ENCODE measurements around the gene OXT. TPM values are rescaled to one million over a fixed set of nuclear protein-coding genes. Genes with fewer than 3 reads are reported as not detected.

The OXT gene
- total and polyA plus RNA-seq, 2 of the 13 experiments (the other 11 are each of a cell fraction or from before 2014, with no cell fraction given) = not detected

DNA sequence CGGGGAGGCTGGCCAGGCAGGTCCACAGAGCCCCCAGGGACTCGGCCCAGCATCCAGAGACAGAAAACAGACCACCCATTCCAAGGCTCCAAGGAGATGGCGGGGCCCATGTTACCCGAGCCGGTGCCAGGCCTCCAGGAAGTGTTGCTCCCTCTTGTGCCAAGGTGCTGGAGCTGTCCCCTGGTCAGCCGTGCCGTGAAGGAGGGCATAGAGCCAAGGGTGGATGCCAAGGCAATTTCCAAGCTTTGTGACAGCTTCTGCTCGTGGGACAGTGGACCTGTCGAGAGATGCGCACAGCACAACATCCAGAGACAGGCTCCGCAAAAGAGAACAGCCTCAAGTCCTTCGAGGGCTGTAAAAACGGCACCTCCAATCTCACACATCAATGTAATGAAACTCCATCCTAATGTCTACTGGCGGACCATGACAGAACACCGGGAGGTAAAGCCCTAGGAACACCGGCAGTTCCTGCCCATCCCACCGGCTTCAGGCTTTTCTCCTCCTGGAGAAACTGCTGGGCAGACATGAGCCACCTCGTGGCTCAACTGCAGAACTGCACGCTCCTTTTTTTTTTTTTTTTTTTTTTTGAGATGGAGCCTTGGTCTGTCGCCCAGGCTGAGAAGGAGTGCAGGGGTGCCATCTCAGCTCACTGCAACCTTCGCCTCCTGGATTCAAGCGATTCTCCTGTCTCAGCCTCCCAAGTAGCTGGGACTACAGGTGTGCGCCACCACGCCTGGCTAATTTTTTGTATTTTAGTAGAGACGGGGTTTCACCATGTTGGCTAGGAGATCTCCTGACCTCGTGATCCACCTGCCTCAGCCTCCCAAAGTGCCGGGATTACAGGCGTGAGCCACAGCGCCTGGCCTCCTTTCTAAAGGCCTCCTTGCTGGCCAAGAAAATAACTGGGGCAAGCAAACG lies 44.0 kb downstream of the OXT start (continued):
- TF ChIP-seq, protein P1, sequence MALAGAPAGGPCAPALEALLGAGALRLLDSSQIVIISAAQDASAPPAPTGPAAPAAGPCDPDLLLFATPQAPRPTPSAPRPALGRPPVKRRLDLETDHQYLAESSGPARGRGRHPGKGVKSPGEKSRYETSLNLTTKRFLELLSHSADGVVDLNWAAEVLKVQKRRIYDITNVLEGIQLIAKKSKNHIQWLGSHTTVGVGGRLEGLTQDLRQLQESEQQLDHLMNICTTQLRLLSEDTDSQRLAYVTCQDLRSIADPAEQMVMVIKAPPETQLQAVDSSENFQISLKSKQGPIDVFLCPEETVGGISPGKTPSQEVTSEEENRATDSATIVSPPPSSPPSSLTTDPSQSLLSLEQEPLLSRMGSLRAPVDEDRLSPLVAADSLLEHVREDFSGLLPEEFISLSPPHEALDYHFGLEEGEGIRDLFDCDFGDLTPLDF (CRISPR knock-in tag; IDR thresholded peaks at IDR 0.05) = peak; percentile 28; the same call in 1 of the 2 replicates
- TF ChIP-seq RXRA (CRISPR knock-in tag; IDR thresholded peaks at IDR 0.05) = no peak
- TF ChIP-seq ZNF724P (CRISPR knock-in tag; IDR thresholded peaks at IDR 0.05; ENCODE audit: borderline replicate concordance) = no peak; the same call in 1 of the 2 replicates
- TF ChIP-seq MZF1 (CRISPR knock-in tag; IDR thresholded peaks at IDR 0.05; ENCODE audit: borderline replicate concordance) = no peak
- TF ChIP-seq RCOR2 (CRISPR knock-in tag; IDR thresholded peaks at IDR 0.05) = no peak
- no peak for TF ChIP-seq ZEB1 (IDR thresholded peaks at IDR 0.05; ENCODE audit: insufficient replicate concordance, low read depth)
- TF ChIP-seq ZNF501 (CRISPR knock-in tag; IDR thresholded peaks at IDR 0.05) = peak; percentile 77
- no peak for TF ChIP-seq HMGA1 (CRISPR knock-in tag; conservative IDR thresholded peaks at IDR 0.05)
- no peak for TF ChIP-seq ZNF264 (CRISPR knock-in tag; IDR thresholded peaks at IDR 0.05)
- TF ChIP-seq ZNF367 (CRISPR knock-in tag; IDR thresholded peaks at IDR 0.05; ENCODE audit: borderline replicate concordance) = no peak
- TF ChIP-seq MTF1 (CRISPR knock-in tag; IDR thresholded peaks at IDR 0.05) = no peak
- no peak for TF ChIP-seq PRMT3 (CRISPR knock-in tag; IDR thresholded peaks at IDR 0.05; ENCODE audit: borderline replicate concordance, low read depth)
- TF ChIP-seq SKI (IDR thresholded peaks at IDR 0.05; ENCODE audit: partially characterized antibody) = no peak
- TF ChIP-seq, protein P2, sequence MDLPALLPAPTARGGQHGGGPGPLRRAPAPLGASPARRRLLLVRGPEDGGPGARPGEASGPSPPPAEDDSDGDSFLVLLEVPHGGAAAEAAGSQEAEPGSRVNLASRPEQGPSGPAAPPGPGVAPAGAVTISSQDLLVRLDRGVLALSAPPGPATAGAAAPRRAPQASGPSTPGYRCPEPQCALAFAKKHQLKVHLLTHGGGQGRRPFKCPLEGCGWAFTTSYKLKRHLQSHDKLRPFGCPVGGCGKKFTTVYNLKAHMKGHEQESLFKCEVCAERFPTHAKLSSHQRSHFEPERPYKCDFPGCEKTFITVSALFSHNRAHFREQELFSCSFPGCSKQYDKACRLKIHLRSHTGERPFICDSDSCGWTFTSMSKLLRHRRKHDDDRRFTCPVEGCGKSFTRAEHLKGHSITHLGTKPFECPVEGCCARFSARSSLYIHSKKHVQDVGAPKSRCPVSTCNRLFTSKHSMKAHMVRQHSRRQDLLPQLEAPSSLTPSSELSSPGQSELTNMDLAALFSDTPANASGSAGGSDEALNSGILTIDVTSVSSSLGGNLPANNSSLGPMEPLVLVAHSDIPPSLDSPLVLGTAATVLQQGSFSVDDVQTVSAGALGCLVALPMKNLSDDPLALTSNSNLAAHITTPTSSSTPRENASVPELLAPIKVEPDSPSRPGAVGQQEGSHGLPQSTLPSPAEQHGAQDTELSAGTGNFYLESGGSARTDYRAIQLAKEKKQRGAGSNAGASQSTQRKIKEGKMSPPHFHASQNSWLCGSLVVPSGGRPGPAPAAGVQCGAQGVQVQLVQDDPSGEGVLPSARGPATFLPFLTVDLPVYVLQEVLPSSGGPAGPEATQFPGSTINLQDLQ (CRISPR knock-in tag; IDR thresholded peaks at IDR 0.05) = no peak
- peak; percentile 50; the same call in 1 of the 2 replicates for TF ChIP-seq GATAD2A (CRISPR knock-in tag; IDR thresholded peaks at IDR 0.05)
- TF ChIP-seq ZNF263 (CRISPR knock-in tag; IDR thresholded peaks at IDR 0.05) = 0 out of 2 replicates have a peak, but pooled peaks have one; percentile 20
- TF ChIP-seq ARNT (IDR thresholded peaks at IDR 0.05) = no peak
- TF ChIP-seq, protein P3, sequence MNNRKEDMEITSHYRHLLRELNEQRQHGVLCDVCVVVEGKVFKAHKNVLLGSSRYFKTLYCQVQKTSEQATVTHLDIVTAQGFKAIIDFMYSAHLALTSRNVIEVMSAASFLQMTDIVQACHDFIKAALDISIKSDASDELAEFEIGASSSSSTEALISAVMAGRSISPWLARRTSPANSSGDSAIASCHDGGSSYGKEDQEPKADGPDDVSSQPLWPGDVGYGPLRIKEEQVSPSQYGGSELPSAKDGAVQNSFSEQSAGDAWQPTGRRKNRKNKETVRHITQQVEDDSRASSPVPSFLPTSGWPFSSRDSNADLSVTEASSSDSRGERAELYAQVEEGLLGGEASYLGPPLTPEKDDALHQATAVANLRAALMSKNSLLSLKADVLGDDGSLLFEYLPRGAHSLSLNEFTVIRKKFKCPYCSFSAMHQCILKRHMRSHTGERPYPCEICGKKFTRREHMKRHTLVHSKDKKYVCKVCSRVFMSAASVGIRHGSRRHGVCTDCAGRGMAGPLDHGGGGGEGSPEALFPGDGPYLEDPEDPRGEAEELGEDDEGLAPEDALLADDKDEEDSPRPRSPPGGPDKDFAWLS (CRISPR knock-in tag; IDR thresholded peaks at IDR 0.05; ENCODE audit: borderline replicate concordance) = no peak
- no peak for TF ChIP-seq KDM1A (CRISPR knock-in tag; IDR thresholded peaks at IDR 0.05)
- TF ChIP-seq, protein P4, sequence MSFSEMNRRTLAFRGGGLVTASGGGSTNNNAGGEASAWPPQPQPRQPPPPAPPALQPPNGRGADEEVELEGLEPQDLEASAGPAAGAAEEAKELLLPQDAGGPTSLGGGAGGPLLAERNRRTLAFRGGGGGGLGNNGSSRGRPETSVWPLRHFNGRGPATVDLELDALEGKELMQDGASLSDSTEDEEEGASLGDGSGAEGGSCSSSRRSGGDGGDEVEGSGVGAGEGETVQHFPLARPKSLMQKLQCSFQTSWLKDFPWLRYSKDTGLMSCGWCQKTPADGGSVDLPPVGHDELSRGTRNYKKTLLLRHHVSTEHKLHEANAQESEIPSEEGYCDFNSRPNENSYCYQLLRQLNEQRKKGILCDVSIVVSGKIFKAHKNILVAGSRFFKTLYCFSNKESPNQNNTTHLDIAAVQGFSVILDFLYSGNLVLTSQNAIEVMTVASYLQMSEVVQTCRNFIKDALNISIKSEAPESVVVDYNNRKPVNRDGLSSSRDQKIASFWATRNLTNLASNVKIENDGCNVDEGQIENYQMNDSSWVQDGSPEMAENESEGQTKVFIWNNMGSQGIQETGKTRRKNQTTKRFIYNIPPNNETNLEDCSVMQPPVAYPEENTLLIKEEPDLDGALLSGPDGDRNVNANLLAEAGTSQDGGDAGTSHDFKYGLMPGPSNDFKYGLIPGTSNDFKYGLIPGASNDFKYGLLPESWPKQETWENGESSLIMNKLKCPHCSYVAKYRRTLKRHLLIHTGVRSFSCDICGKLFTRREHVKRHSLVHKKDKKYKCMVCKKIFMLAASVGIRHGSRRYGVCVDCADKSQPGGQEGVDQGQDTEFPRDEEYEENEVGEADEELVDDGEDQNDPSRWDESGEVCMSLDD (CRISPR knock-in tag; IDR thresholded peaks at IDR 0.05; ENCODE audit: borderline replicate concordance) = no peak
- peak; percentile 88; the same call in 1 of the 2 replicates for TF ChIP-seq MTF2 (CRISPR knock-in tag; IDR thresholded peaks at IDR 0.05; ENCODE audit: borderline replicate concordance)
- no peak for TF ChIP-seq SMAD9 (CRISPR knock-in tag; IDR thresholded peaks at IDR 0.05)
